ENCODE data around the gene ZNF784.

GRCh38 chr19:55606817-55607216 lies 17.5 kb downstream of the ZNF784 start:
- no peak for TF ChIP-seq CTCF (IDR thresholded peaks at IDR 0.05)
- no peak for TF ChIP-seq POLR2A (IDR thresholded peaks at IDR 0.05)

All from tibial nerve (tissue), 3 donors.